ENCODE results near the gene NOL4L. TPM values are rescaled to one million over a fixed set of nuclear protein-coding genes. Genes with fewer than 3 reads are reported as not detected.

NOL4L gene
- total RNA-seq, 1 donor from 2014 or later, result 90.6 TPM

GRCh38 chr20:32526541-32526940 lies 58.6 kb downstream of the NOL4L start:
- Mint-ChIP-seq H3K4me1 (peaks cover 51% of the 10 kb centered on the region), H3K4me3 (no peak overlapping the region), H3K36me3 (peaks cover 3% of the 10 kb centered on the region), H3K27me3 (ENCODE audit: low read depth) (no peaks in the 10 kb centered on the region), H3K27ac (no peak overlapping the region), H3K9me3 (no peaks in the 10 kb centered on the region)
- no peak for TF ChIP-seq CTCF (IDR thresholded peaks at IDR 0.05; ENCODE audit: unreplicated experiment)
- DNase-seq (ENCODE audit: low spot score in 2 of 2, unreplicated experiment in 2 of 2), result no peak

- DNase-seq (ENCODE audit: low spot score in 2 of 2, unreplicated experiment in 2 of 2), result no peak
- H3K27ac Mint-ChIP-seq, result no peak overlapping the region
- no peaks in the 10 kb centered on the region for H3K27me3 Mint-ChIP-seq (ENCODE audit: low read depth)
- H3K4me1 Mint-ChIP-seq, result peaks cover 51% of the 10 kb centered on the region
- no peak overlapping the region for H3K4me3 Mint-ChIP-seq
- no peaks in the 10 kb centered on the region for H3K9me3 Mint-ChIP-seq
- peaks cover 3% of the 10 kb centered on the region for H3K36me3 Mint-ChIP-seq
- no peak for TF ChIP-seq CTCF (IDR thresholded peaks at IDR 0.05; ENCODE audit: unreplicated experiment)
Observed at GRCh38 chr20:32526125-32526524, 59.0 kb downstream of the NOL4L start.

- Mint-ChIP-seq H3K36me3 (peaks cover 5% of the 10 kb centered on the region), H3K9me3 (no peaks in the 10 kb centered on the region), H3K4me3 (no peak overlapping the region), H3K27me3 (ENCODE audit: low read depth) (no peaks in the 10 kb centered on the region), H3K4me1 (peaks cover 51% of the 10 kb centered on the region), H3K27ac (no peak overlapping the region)
- DNase-seq (ENCODE audit: low spot score in 2 of 2, unreplicated experiment in 2 of 2), result no peak
- no peak for TF ChIP-seq CTCF (IDR thresholded peaks at IDR 0.05; ENCODE audit: unreplicated experiment)
Observed at GRCh38 chr20:32524829-32525501, 60.2 kb downstream of the NOL4L start.

- Mint-ChIP-seq H3K36me3 (peaks cover 9% of the 10 kb centered on the region), H3K4me1 (peaks cover 43% of the 10 kb centered on the region), H3K27me3 (ENCODE audit: low read depth) (no peaks in the 10 kb centered on the region), H3K9me3 (no peaks in the 10 kb centered on the region), H3K4me3 (no peak overlapping the region), H3K27ac (peak overlapping the region; percentile 43)
- no peak for DNase-seq (ENCODE audit: low spot score in 2 of 2, unreplicated experiment in 2 of 2)
- no peak for TF ChIP-seq CTCF (IDR thresholded peaks at IDR 0.05; ENCODE audit: unreplicated experiment)
Observed at GRCh38 chr20:32523613-32524213, 61.4 kb downstream of the NOL4L start.

GRCh38 chr20:32522776-32523612 lies 62.1 kb downstream of the NOL4L start:
- peaks cover 35% of the 10 kb centered on the region for H3K4me1 Mint-ChIP-seq
- no peak overlapping the region for H3K4me3 Mint-ChIP-seq
- H3K27ac Mint-ChIP-seq, result no peak overlapping the region
- no peak for DNase-seq (ENCODE audit: low spot score in 2 of 2, unreplicated experiment in 2 of 2)
- no peak for TF ChIP-seq CTCF (IDR thresholded peaks at IDR 0.05; ENCODE audit: unreplicated experiment)
- no peaks in the 10 kb centered on the region for H3K9me3 Mint-ChIP-seq
- H3K36me3 Mint-ChIP-seq, result peaks cover 9% of the 10 kb centered on the region
- no peaks in the 10 kb centered on the region for H3K27me3 Mint-ChIP-seq (ENCODE audit: low read depth)
